Small intestine (tissue), 7 donors: ENCODE results near the gene SP7. TPM values are rescaled to one million over a fixed set of nuclear protein-coding genes. Genes with fewer than 3 reads are reported as not detected.

Experiments used
- DNase-seq, 2 donors: peaks; one replicate each; pipeline versions ENCODE4 v3.0.0 to v3.0.0-alpha.2; 2013
- FAIRE-seq: peaks from 2 replicates; lab custom pipeline; 2012; peaks lifted over from hg19 to GRCh38; lab: Jason Lieb, UNC
- H3K27ac ChIP-seq, 3 donors: one replicate each; pipeline ENCODE4 v1.5.1; 2013; ENCODE audit warnings: low read length in 2 of 3, mild to moderate bottlenecking in 2 of 3, control low read depth in 1 of 3, inconsistent platforms in 1 of 3, low read depth in 1 of 3, moderate library complexity in 1 of 3
- H3K27me3 ChIP-seq, 3 donors: one replicate each; pipeline ENCODE4 v1.6.1; 2013; ENCODE audit warnings: low read length in 3 of 3, inconsistent platforms in 1 of 3; ENCODE audit not compliant: control insufficient read depth in 3 of 3, insufficient read depth in 3 of 3
- H3K36me3 ChIP-seq, 3 donors: one replicate each; pipeline ENCODE4 v1.6.1; 2013; ENCODE audit warnings: low read length in 3 of 3, inconsistent platforms in 1 of 3, low read depth in 1 of 3, mild to moderate bottlenecking in 1 of 3, moderate library complexity in 1 of 3; ENCODE audit not compliant: control insufficient read depth in 3 of 3, insufficient read depth in 2 of 3
- H3K4me1 ChIP-seq, 3 donors: one replicate each; pipeline ENCODE4 v1.6.1; 2013; ENCODE audit warnings: low read length in 2 of 3, inconsistent platforms in 1 of 3, low read depth in 1 of 3, mild to moderate bottlenecking in 1 of 3, moderate library complexity in 1 of 3; ENCODE audit not compliant: control insufficient read depth in 3 of 3, insufficient read depth in 2 of 3
- H3K4me3 ChIP-seq, 3 donors: one replicate each; pipeline ENCODE4 v1.5.1; 2013; ENCODE audit warnings: low read length in 3 of 3, control low read depth in 1 of 3, inconsistent platforms in 1 of 3, low read depth in 1 of 3, mild to moderate bottlenecking in 1 of 3, moderate library complexity in 1 of 3
- H3K9me3 ChIP-seq, 2 donors: one replicate each; pipeline ENCODE4 v1.6.1; 2013; ENCODE audit warnings: low read depth in 1 of 2, low read length in 1 of 2; ENCODE audit not compliant: control insufficient read depth in 2 of 2, insufficient read depth in 1 of 2
- WGBS, 3 donors: extraction: QIAGEN DNeasy Blood & Tissue Kit; methylation state at CpG; one replicate each; pipeline ENCODE4 v1.1.7; 2013; 5-methylcytosine and 5-hydroxymethylcytosine counted together
- polyA plus RNA-seq, 4 donors: library from polyadenylated mRNA; stranded (reverse) in 3 of 4; unstranded in 1 of 4; fragments of 200-250 nt in 3 of 4; fragments of 120-200 nt in 1 of 4; gene quantifications; one replicate each; pipeline versions ENCODE4 v1.2.1 to v1.2.3, GENCODE V29; 2013
- donor health status: healthy with polysubstance abuse.
- donor health status: control.
- donor health status: control.
- donor health status: Bipolar disorder and iron deficiency.
- donor health status: healthy.

Gene SP7
- polyA plus RNA-seq, 4 donors = 0.01 TPM; not detected in 3

- H3K36me3 ChIP-seq = peaks cover 2 to 77% (median 19%) of the 10 kb centered on the region in 3 donors
- 92 to 94% (median 93%) methylated on average over 6 of the region's 6 CpGs for WGBS, 3 donors
These were observed 47.8 kb downstream of the SP7 start for GRCh38 chr12:53288322-53288721.

GRCh38 chr12:53287741-53288216 is 48.4 kb downstream of the SP7 start:
- peaks cover 2 to 79% (median 18%) of the 10 kb centered on the region in 3 donors for H3K36me3 ChIP-seq
- WGBS, 3 donors = 82 to 83% (median 83%) methylated on average over 11 of the region's 11 CpGs
- H3K27me3 ChIP-seq = no peaks in the 10 kb centered on the region
- H3K9me3 ChIP-seq = no peaks in the 10 kb centered on the region
- FAIRE-seq (no peak), DNase-seq (peak; percentile 61 to 71)
- no peak overlapping the region for H3K27ac ChIP-seq
- no peak overlapping the region for H3K4me3 ChIP-seq
- no peaks in the 10 kb centered on the region for H3K4me1 ChIP-seq

More at GRCh38 chr12:53288322-53288721, 47.8 kb downstream of the SP7 start:
- Histone ChIP-seq H3K27ac (no peak overlapping the region), H3K27me3 (no peaks in the 10 kb centered on the region), H3K4me3 (no peak overlapping the region), H3K9me3 (no peaks in the 10 kb centered on the region), H3K4me1 (no peaks in the 10 kb centered on the region)
- FAIRE-seq (no peak), DNase-seq (no peak)

GRCh38 chr12:53286448-53286847 is 49.7 kb downstream of the SP7 start:
- peaks cover 0 to 79% (median 13%) of the 10 kb centered on the region in 3 donors for H3K36me3 ChIP-seq
- no peaks in the 10 kb centered on the region for H3K27me3 ChIP-seq
- FAIRE-seq = no peak
- no peaks in the 10 kb centered on the region for H3K9me3 ChIP-seq
- H3K4me1 ChIP-seq = no peaks in the 10 kb centered on the region
- DNase-seq = no peak
- 88 to 93% (median 91%) methylated on average over 9 of the region's 9 CpGs for WGBS, 3 donors
- no peak overlapping the region for H3K27ac ChIP-seq
- H3K4me3 ChIP-seq = no peak overlapping the region

- peak overlapping the region in 2 of 3 donors; percentile 50 to 65 for H3K4me3 ChIP-seq
- H3K27ac ChIP-seq = peak overlapping the region in 2 of 3 donors; percentile 52 to 70
- H3K4me1 ChIP-seq = peaks cover 0 to 7% (median 0%) of the 10 kb centered on the region in 3 donors
- 84 to 91% (median 87%) methylated on average over 9 of the region's 9 CpGs for WGBS, 3 donors
- H3K36me3 ChIP-seq = peaks cover 0 to 56% (median 0%) of the 10 kb centered on the region in 3 donors
- no peaks in the 10 kb centered on the region for H3K9me3 ChIP-seq
- no peaks in the 10 kb centered on the region for H3K27me3 ChIP-seq
- peak in 1 of 2 donors; percentile 13 for DNase-seq
- no peak for FAIRE-seq
These were observed 56.2 kb downstream of the SP7 start for GRCh38 chr12:53279888-53280498.

GRCh38 chr12:53279283-53279869 is 56.8 kb downstream of the SP7 start:
- no peaks in the 10 kb centered on the region for H3K9me3 ChIP-seq
- FAIRE-seq (no peak), DNase-seq (peak; percentile 74 to 92)
- H3K4me3 ChIP-seq = peak overlapping the region in 2 of 3 donors; percentile 50 to 65
- no peaks in the 10 kb centered on the region for H3K27me3 ChIP-seq
- H3K27ac ChIP-seq = peak overlapping the region in 2 of 3 donors; percentile 52 to 70
- peaks cover 0 to 7% (median 0%) of the 10 kb centered on the region in 3 donors for H3K4me1 ChIP-seq
- H3K36me3 ChIP-seq = peaks cover 0 to 58% (median 0%) of the 10 kb centered on the region in 3 donors
- WGBS, 3 donors = 69 to 84% (median 74%) methylated on average over 3 of the region's 3 CpGs

- Histone ChIP-seq H3K27ac (no peak overlapping the region), H3K4me1 (peaks cover 0 to 7% (median 0%) of the 10 kb centered on the region in 3 donors), H3K9me3 (no peaks in the 10 kb centered on the region), H3K36me3 (peaks cover 0 to 53% (median 0%) of the 10 kb centered on the region in 3 donors), H3K27me3 (no peaks in the 10 kb centered on the region), H3K4me3 (no peak overlapping the region)
- WGBS, 3 donors = 94 to 97% (median 96%) methylated on average over 9 of the region's 9 CpGs
- DNase-seq (no peak), FAIRE-seq (no peak)
These were observed 58.2 kb downstream of the SP7 start for GRCh38 chr12:53277981-53278380.

Other genes with a start within 250 kb of the SP7 start
- 100 to 1,000 TPM in 1 of 4 donors, 1 to 10 TPM in 3; 3.4 to 135 (median 7.1) TPM for gene IGFBP6, start 238.7 kb downstream of the SP7 start, polyA plus RNA-seq
- gene SOAT2, start 232.9 kb downstream of the SP7 start, polyA plus RNA-seq = 100 to 1,000 TPM in 1 of 4 donors, 10 to 100 TPM in 2, 1 to 10 TPM in 1; 4.2 to 141 (median 85.7) TPM
- gene ZNF740, start 155.6 kb downstream of the SP7 start, polyA plus RNA-seq = 10 to 100 TPM in 1 of 4 donors, 1 to 10 TPM in 3; 2.9 to 23.4 (median 7.1) TPM
- 10 to 100 TPM; 12.9 to 56.4 (median 34.4) TPM for gene CSAD, start 155.4 kb downstream of the SP7 start, polyA plus RNA-seq
- gene ITGB7, start 129.1 kb downstream of the SP7 start, polyA plus RNA-seq = 1 to 10 TPM; 1.8 to 9.2 (median 5.0) TPM
- 1 to 10 TPM in 2 of 4 donors, under 1 TPM in 1, not detected in 1; 0.54 to 8.0 (median 7.1) TPM for gene RARG, start 104.1 kb downstream of the SP7 start, polyA plus RNA-seq
- gene ESPL1, start 68.1 kb downstream of the SP7 start, polyA plus RNA-seq = 10 to 100 TPM in 3 of 4 donors, 1 to 10 TPM in 1; 8.0 to 48.9 (median 25.5) TPM
- 1,000 to 10,000 TPM in 1 of 4 donors, 100 to 1,000 TPM in 3; 620 to 1,223 (median 795) TPM for gene PFDN5, start 40.8 kb downstream of the SP7 start, polyA plus RNA-seq
- gene MYG1, start 36.7 kb downstream of the SP7 start, polyA plus RNA-seq = 10 to 100 TPM; 42.4 to 87.0 (median 66.9) TPM
- 10 to 100 TPM; 20.0 to 54.0 (median 33.7) TPM for gene AAAS, start 14.7 kb downstream of the SP7 start, polyA plus RNA-seq
- gene SP1, start 43.8 kb upstream of the SP7 start, polyA plus RNA-seq = 10 to 100 TPM; 13.8 to 75.6 (median 18.3) TPM
- gene AMHR2, start 87.5 kb upstream of the SP7 start, polyA plus RNA-seq = 10 to 100 TPM in 1 of 4 donors, under 1 TPM in 2, not detected in 1; 0.04 to 12.9 (median 0.81) TPM
- gene PRR13, start 105.4 kb upstream of the SP7 start, polyA plus RNA-seq = 1,000 to 10,000 TPM in 1 of 4 donors, 100 to 1,000 TPM in 3; 507 to 1,038 (median 704) TPM
- gene PCBP2, start 115.7 kb upstream of the SP7 start, polyA plus RNA-seq = 100 to 1,000 TPM; 446 to 821 (median 494) TPM
- gene MAP3K12, start 163.1 kb upstream of the SP7 start, polyA plus RNA-seq = 1 to 10 TPM in 3 of 4 donors, under 1 TPM in 1; 0.67 to 9.0 (median 4.3) TPM
- gene TARBP2, start 164.9 kb upstream of the SP7 start, polyA plus RNA-seq = 10 to 100 TPM; 18.9 to 31.0 (median 26.9) TPM
- 1 to 10 TPM in 1 of 4 donors, under 1 TPM in 1, not detected in 2; 0.12 to 4.2 TPM for gene NPFF, start 171.1 kb upstream of the SP7 start, polyA plus RNA-seq